Mucosa of stomach (tissue), 1 donor: ENCODE results near the gene GALNT18.

ENCODE experiments used
- H3K27me3 ChIP-seq: one replicate; pipeline ENCODE4 v1.7.0; 2013; ENCODE audit warnings: mild to moderate bottlenecking, low read length; ENCODE audit not compliant: control insufficient read depth, insufficient read depth
- H3K36me3 ChIP-seq: one replicate; pipeline ENCODE4 v1.7.0; 2013; ENCODE audit warnings: low read length; ENCODE audit not compliant: control insufficient read depth, insufficient read depth
- H3K4me1 ChIP-seq: one replicate; pipeline ENCODE4 v1.7.0; 2013; ENCODE audit warnings: mild to moderate bottlenecking, low read length; ENCODE audit not compliant: control insufficient read depth, insufficient read depth
- H3K4me3 ChIP-seq: one replicate; pipeline ENCODE4 v1.7.0; 2013; ENCODE audit warnings: low read length
- H3K9ac ChIP-seq: one replicate; pipeline ENCODE4 v1.7.0; 2013; ENCODE audit warnings: mild to moderate bottlenecking, low read length, moderate library complexity
- H3K9me3 ChIP-seq: one replicate; pipeline ENCODE4 v1.7.0; 2013; ENCODE audit warnings: mild to moderate bottlenecking, low read length, moderate library complexity; ENCODE audit not compliant: control insufficient read depth
- donor health status: Pancreatic carcinoma.

Gene GALNT18

DNA sequence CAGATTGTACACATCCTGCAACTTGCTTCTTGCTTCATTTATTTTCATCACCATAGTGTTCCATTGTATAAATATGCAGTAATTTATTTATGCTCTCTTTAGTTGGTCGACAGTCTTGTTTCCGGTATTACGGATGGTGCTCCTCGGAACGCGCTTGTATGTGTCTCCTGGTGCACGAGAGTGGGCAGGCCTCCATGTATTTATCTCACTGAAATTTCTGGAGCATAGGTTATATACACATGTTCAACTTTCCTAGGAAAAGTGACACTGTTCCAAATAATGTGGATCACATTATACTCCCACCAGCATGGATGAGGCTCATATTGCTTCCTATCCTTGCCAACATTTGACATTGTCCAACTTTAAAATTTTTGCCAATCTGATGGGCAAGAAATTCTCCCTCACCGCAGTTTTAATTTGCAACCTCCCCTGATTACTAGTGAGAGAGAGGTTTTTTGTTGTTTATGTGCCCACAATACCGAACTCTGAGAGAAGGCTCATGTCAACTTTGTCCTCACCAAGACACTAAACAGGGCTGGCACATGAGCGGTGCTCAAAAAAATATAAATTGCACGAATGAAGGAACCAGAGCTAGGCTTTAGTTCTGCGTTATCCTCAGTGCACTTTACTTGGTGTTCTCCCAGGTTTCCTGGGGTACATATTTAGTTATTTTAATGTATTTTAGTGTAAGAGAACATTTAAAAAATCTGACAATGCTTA, 272.5 kb downstream of the GALNT18 start:
- no peaks in the 10 kb centered on the region for H3K4me1 ChIP-seq
- no peaks in the 10 kb centered on the region for H3K36me3 ChIP-seq
- H3K4me3 ChIP-seq, result no peak overlapping the region
- H3K9ac ChIP-seq, result no peak overlapping the region
- H3K9me3 ChIP-seq, result no peaks in the 10 kb centered on the region
- no peaks in the 10 kb centered on the region for H3K27me3 ChIP-seq

DNA sequence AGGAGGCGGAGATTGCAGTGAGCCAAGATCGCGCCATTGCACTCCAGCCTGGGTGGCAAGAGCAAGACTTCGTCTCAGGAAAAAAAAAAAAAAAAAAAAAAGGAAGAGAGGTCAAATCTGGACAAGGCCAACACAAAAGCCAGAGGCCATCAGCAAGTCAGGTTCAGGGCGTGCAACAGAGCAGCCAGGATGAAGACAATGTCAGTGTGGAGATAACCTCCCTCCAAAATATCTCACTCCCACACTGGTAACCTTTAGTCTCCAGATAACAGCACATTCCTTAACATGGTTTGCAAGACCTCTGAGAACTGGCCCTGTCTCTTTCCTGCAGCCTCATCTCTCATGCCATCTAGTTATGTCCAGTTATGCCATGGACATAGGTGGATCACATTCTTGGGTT, 273.5 kb downstream of the GALNT18 start:
- H3K4me1 ChIP-seq, result no peaks in the 10 kb centered on the region
- H3K9ac ChIP-seq, result no peak overlapping the region
- H3K9me3 ChIP-seq, result no peaks in the 10 kb centered on the region
- no peaks in the 10 kb centered on the region for H3K27me3 ChIP-seq
- H3K4me3 ChIP-seq, result no peak overlapping the region
- H3K36me3 ChIP-seq, result no peaks in the 10 kb centered on the region

DNA sequence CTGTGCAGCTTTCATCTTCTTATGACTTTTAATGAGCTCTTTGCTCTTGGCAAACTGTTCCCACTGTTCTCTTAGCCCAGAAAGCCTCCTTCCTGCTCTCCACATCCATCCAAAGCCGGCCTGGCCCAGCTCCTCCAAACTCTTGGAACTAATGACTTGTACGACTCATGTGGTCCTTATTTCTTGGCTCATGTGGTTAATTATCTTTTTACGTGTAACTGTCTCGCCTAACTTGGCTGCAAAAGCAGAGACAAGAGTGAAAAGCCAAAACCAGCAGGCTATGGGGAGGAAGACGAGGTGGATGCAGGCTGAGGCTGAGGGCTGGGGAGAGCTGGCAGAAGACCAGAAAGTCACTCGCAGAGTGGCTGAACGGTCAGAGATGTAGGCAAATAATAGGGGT, 274.2 kb downstream of the GALNT18 start:
- Histone ChIP-seq H3K4me3 (no peak overlapping the region), H3K36me3 (no peaks in the 10 kb centered on the region), H3K9me3 (no peaks in the 10 kb centered on the region), H3K4me1 (no peaks in the 10 kb centered on the region), H3K27me3 (no peaks in the 10 kb centered on the region), H3K9ac (no peak overlapping the region)

DNA sequence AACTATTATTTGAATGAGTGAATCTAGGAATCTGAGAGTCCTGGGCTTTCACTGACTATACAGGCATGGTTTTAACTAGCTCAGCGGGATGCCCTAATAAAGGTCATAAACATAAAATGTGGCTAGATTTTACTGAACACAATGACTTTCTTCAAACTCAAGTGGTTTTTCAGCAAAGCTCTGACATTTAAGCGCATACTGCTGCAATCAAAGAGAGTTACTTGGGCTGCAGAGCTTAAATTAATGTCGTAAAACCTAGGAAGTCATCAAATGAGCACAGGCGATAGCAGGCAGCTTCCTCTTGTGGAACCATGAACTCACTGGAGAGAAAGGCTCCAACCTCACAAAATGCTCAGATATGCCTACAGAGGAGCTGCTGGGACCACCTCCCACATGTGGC, 275.5 kb downstream of the GALNT18 start:
- H3K4me3 ChIP-seq, result no peak overlapping the region
- no peaks in the 10 kb centered on the region for H3K36me3 ChIP-seq
- no peaks in the 10 kb centered on the region for H3K9me3 ChIP-seq
- H3K9ac ChIP-seq, result no peak overlapping the region
- no peaks in the 10 kb centered on the region for H3K27me3 ChIP-seq
- H3K4me1 ChIP-seq, result no peaks in the 10 kb centered on the region

DNA sequence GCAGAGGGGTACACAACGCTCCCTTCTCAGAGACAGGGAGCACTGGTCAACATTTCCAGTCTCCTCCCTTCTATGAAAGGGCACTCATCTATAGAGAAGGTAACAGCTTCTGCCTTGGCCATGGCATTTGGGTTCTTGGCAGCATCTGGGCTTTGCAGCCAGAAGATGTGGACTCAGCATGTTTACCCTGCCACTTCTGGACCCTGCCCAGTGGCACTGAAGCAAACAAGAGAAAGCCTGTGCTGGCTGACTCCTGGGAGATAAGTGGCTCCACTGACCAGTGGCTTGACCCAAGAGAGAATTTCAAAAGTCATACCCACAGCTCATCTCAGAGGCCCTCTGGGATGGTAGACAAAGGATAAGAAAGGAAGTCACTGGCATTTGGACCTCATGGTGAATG, 276.7 kb downstream of the GALNT18 start:
- Histone ChIP-seq H3K9me3 (no peaks in the 10 kb centered on the region), H3K4me1 (no peaks in the 10 kb centered on the region), H3K27me3 (no peaks in the 10 kb centered on the region), H3K4me3 (no peak overlapping the region), H3K9ac (no peak overlapping the region), H3K36me3 (no peaks in the 10 kb centered on the region)

DNA sequence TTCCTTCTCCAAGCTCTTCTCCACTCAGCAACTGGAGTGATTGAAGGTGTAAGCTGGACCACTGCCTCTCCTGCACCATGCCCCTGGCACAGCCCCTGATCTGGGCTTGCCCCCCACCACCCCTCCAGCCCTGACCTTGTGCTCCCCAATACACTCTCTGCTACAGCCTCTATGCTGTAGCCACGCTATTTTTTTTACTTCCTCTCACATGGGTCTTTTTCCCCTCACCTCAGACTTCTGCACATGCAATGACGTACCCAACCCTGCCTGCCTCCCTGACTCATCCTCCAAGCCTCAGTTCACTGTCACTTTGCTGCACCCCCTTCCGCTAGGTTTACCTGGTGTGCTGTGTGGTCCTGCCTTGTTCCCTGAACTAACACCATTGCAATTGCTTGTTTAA, 277.8 kb downstream of the GALNT18 start:
- H3K36me3 ChIP-seq, result no peaks in the 10 kb centered on the region
- H3K9ac ChIP-seq, result no peak overlapping the region
- H3K4me1 ChIP-seq, result no peaks in the 10 kb centered on the region
- H3K4me3 ChIP-seq, result no peak overlapping the region
- H3K9me3 ChIP-seq, result no peaks in the 10 kb centered on the region
- H3K27me3 ChIP-seq, result no peaks in the 10 kb centered on the region

DNA sequence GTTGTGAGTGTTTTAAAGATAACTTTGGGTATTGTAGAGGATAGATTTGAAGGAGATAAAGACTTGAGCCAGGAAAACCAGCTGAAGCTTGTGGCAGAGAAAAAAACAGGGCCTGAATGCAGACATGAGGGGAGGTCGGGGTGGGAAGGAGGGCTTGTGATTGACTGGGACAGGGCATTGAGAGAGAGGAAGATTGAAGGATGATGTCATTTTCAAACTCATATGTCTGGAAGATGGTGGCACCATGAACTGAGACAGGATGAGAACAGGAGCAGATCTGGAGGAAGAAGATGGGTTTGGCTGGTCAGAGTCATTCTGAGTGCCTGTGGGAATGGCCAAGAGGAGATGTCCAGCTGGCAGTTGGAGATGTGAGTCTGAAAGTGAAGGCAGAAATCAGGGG, 283.5 kb downstream of the GALNT18 start:
- no peaks in the 10 kb centered on the region for H3K9me3 ChIP-seq
- H3K27me3 ChIP-seq, result no peaks in the 10 kb centered on the region
- H3K4me3 ChIP-seq, result no peak overlapping the region
- no peaks in the 10 kb centered on the region for H3K4me1 ChIP-seq
- no peaks in the 10 kb centered on the region for H3K36me3 ChIP-seq
- no peak overlapping the region for H3K9ac ChIP-seq

DNA sequence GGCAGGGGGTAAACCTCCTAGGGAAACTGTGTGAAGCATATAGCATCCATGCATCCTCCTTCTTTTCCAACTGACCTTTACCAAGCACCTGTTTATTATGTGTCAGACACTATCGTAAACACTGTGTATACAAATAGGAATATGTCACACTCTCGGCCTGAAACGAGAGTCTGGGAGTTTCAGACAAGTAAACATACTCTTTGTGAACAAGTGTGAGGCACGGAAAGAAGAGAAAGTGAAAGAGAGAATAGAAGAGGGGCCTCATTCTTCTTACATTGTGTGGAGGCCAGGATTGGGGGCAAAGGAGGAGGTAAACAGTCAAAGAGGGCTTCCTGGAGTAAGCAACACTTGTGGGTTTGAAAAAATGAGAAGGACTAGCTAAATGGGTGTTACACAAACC, 285.1 kb downstream of the GALNT18 start:
- no peak overlapping the region for H3K9ac ChIP-seq
- no peaks in the 10 kb centered on the region for H3K36me3 ChIP-seq
- no peaks in the 10 kb centered on the region for H3K27me3 ChIP-seq
- no peaks in the 10 kb centered on the region for H3K4me1 ChIP-seq
- H3K4me3 ChIP-seq, result no peak overlapping the region
- no peaks in the 10 kb centered on the region for H3K9me3 ChIP-seq

DNA sequence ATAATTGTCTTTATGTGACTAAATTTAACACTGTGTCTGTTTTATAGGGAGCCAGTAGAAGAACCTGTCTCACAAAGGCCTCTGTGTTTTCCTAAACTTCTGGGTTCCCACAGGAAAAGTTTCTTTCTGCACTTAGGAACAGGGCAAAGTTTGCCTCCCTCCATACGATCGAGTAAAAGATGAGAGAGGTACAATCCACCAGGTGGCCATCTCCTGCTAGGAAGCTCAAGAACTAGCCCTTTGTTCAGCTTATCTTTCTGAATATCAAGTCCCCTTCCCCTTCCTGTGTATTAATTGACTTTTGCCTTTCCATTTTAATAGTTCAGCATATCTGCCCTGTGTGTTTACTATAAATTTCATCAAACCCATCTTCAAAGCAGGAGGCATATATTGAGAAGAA, 286.8 kb downstream of the GALNT18 start:
- Histone ChIP-seq H3K36me3 (no peaks in the 10 kb centered on the region), H3K9me3 (no peaks in the 10 kb centered on the region), H3K4me1 (no peaks in the 10 kb centered on the region), H3K27me3 (no peaks in the 10 kb centered on the region), H3K4me3 (no peak overlapping the region), H3K9ac (no peak overlapping the region)

DNA sequence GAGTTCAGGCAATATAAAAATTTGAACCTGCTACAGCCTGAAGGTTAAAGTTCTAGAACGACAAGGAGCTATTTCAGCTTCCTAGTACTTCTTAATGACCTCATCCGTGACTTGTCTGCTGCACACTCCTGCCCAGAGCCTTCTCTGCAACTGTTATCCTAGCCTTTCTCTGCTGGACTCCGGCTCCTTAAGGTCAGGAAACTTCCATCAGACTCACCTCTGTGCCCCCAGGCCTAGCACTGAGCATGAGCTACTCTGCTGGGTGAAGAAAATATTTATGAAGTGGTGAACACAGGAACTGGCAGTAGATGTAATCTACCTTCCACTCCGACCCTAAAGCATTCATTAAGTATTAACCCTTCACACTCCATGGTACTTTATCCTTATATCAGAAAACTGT, 287.2 kb downstream of the GALNT18 start:
- H3K9me3 ChIP-seq, result no peaks in the 10 kb centered on the region
- no peak overlapping the region for H3K4me3 ChIP-seq
- no peaks in the 10 kb centered on the region for H3K36me3 ChIP-seq
- no peaks in the 10 kb centered on the region for H3K27me3 ChIP-seq
- no peaks in the 10 kb centered on the region for H3K4me1 ChIP-seq
- H3K9ac ChIP-seq, result no peak overlapping the region

DNA sequence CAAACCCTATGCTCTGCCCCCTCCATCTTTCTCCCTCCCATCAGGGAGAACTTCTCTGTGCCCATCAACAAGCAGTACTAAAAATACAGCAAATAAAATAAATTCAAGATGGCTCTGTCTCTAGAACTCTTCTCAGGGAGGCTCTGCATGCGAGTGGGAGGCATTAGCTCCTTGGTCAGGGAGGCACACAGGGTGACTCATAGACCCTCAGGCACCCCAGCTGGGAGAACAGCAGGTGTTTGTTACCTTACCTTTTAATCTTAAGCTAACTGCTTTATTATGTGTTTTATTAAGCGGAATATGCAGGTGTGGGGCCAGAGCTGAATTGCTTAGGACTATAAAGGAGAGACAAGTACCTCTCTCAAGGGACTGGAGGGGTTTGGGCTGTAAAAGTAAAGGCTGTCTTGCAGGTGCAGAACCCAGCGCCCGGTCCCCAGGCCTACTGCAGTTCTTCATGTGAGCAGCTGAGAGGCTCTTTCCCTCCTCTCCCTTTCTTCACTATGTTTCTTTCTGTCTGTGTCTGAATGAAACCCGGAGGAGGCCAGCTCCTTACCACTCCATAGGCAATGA, 289.6 kb downstream of the GALNT18 start:
- Histone ChIP-seq H3K9ac (no peak overlapping the region), H3K36me3 (no peaks in the 10 kb centered on the region)

DNA sequence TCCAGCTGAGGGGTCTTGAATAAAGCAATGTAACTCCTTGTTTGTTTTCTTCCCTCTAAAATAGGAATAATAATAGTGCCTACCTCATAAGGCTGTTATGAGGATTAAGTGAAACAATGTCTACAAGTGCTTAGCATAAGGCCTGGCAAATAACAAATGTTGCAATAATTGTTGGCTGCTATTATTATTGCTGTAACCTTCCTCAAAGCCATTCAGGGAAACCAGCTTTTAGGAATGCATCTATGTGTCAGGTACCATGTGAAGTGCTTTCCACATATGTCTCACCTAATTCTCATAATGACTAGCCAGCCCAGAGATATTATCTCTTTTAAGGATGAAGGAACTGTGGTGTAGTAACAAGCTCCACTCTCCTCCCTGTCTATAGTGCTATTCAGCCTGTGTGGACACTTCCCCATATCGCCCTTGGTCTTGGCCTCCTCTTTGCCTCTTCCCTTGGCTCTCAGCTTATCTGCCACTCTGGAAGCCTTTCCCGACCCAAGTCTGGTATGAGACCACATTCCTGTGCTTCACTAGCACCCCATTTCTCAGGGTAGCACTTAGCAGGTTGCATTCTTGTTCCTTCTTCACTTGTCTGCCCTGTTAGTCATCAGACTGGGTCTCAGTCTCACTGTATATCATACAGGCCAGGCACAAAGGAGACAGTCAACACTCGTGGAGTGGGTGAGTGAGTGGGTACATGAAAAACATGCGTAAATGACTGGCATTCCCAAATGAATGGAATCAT, 292.6 kb downstream of the GALNT18 start:
- no peak overlapping the region for H3K9ac ChIP-seq
- H3K9me3 ChIP-seq, result no peaks in the 10 kb centered on the region
- H3K4me3 ChIP-seq, result no peak overlapping the region
- no peaks in the 10 kb centered on the region for H3K36me3 ChIP-seq
- no peaks in the 10 kb centered on the region for H3K4me1 ChIP-seq
- H3K27me3 ChIP-seq, result no peaks in the 10 kb centered on the region

More for the DNA sequence above, 289.6 kb downstream of the GALNT18 start:
- no peak overlapping the region for H3K4me3 ChIP-seq
- H3K9me3 ChIP-seq, result no peaks in the 10 kb centered on the region
- H3K27me3 ChIP-seq, result no peaks in the 10 kb centered on the region
- no peaks in the 10 kb centered on the region for H3K4me1 ChIP-seq
